Erythroblast (primary cell): Measurements from ENCODE around the gene RTN4RL1.

Experiments used
- DNase-seq, 2 experiments: peaks; one replicate each; lab custom pipeline; 2025; lab: John Stamatoyannopoulos, UW
- GATA1 ChIP-seq: IDR thresholded peaks from 2 replicates; pipeline ENCODE4 v1.6.1; 2011; ENCODE audit warnings: low read depth, mild to moderate bottlenecking, control low read depth, low read length, moderate library complexity
- POLR2A ChIP-seq: IDR thresholded peaks from 2 replicates; pipeline ENCODE4 v1.6.1; 2011; ENCODE audit warnings: mild to moderate bottlenecking, low read length

Gene RTN4RL1

DNA sequence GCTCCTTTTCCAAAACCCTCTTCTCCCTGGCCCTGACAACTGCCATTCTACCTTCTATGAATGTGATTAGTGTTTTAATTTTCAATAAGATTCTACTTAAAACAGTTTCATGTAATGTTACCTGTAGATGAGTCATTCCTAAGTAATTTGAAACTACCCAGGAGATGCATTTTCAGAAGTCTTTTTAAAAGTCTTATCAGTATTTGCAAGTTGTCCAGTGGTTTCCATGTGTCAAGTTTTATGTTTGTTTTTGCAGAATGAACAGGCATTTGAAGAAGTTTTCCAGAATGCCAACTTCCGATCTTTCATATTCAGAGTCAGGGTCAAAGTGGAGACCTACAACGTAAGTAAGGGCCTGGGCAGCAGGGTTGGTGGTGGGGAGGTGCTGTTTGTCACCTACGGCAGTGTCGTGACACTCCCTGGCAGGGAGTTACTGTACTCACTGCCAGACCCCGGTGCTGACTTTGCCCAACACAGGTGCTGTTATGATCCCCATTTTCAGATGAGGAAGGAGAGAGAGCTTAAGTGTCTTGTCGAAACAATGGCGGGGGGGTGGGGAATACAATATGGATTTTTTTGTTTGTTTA is 130.3 kb downstream of the RTN4RL1 start:
- no peak for DNase-seq
- TF ChIP-seq POLR2A (no peak), GATA1 (no peak)

DNA sequence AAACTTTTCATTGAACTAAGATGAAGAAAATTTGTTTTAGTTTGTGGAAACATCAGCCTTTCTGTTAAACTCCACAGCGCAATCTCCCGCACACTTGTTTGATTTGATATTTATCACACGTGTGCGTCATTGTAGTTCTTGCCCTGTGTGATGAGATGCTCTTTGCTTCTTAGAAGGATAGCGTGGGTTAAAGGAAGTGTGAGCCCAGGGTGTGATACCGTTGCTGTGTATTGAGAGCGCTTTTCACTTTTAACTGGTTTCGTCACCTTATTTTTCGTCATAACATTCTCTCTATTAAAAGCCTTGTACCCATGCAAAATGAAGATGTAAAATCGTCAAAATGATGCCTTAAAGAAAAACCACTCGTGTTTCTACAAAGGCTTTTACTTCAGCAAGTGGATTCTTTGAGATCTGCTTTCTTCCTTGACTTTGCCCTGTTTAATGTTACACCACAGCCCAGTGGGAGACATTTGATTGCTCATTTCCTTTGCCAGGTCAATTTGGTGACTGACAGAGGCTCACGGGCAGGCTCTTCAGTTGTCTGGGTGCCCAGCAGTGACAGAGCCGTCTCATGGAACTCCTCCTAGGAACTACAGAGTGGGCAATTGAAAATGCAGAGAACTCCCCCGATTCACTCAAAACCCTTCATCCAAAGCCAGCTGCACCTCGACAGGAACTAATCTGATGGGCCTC is 134.2 kb downstream of the RTN4RL1 start:
- DNase-seq = no peak
- no peak for TF ChIP-seq POLR2A
- TF ChIP-seq GATA1 = no peak

DNA sequence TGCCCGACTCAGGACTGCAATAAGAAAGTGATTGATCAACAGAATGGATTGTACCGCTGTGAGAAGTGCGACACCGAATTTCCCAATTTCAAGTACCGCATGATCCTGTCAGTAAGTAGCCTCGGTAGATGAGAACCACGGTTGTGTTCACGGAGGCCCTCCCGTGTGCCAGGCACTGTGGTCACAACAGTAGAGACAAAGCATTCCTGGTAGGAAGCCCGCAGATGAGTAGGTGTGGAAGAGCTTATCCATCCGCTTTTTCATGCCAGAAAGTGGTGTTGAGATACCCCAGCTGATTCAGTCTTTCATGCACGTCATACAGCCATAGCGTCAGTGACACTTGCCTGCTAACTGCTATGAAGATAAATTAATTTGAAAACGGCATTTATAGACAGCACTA is 136.4 kb downstream of the RTN4RL1 start:
- TF ChIP-seq GATA1 = no peak
- TF ChIP-seq POLR2A = no peak
- DNase-seq = no peak
